Measurements from ENCODE around the gene KANSL2. TPM values are rescaled to one million over a fixed set of nuclear protein-coding genes. Genes with fewer than 3 reads are reported as not detected.
"Not testable (repeated sequence)": the region's sequence is repeated elsewhere in the genome, so short reads cannot be mapped to it uniquely, and the experiment has no call there.

KANSL2 gene, protein sequence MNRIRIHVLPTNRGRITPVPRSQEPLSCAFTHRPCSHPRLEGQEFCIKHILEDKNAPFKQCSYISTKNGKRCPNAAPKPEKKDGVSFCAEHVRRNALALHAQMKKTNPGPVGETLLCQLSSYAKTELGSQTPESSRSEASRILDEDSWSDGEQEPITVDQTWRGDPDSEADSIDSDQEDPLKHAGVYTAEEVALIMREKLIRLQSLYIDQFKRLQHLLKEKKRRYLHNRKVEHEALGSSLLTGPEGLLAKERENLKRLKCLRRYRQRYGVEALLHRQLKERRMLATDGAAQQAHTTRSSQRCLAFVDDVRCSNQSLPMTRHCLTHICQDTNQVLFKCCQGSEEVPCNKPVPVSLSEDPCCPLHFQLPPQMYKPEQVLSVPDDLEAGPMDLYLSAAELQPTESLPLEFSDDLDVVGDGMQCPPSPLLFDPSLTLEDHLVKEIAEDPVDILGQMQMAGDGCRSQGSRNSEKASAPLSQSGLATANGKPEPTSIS
- total RNA-seq, result 100 to 1,000 TPM in 1 of 4 donors, 10 to 100 TPM in 3; 34.1 to 431 (median 59.3) TPM

DNA sequence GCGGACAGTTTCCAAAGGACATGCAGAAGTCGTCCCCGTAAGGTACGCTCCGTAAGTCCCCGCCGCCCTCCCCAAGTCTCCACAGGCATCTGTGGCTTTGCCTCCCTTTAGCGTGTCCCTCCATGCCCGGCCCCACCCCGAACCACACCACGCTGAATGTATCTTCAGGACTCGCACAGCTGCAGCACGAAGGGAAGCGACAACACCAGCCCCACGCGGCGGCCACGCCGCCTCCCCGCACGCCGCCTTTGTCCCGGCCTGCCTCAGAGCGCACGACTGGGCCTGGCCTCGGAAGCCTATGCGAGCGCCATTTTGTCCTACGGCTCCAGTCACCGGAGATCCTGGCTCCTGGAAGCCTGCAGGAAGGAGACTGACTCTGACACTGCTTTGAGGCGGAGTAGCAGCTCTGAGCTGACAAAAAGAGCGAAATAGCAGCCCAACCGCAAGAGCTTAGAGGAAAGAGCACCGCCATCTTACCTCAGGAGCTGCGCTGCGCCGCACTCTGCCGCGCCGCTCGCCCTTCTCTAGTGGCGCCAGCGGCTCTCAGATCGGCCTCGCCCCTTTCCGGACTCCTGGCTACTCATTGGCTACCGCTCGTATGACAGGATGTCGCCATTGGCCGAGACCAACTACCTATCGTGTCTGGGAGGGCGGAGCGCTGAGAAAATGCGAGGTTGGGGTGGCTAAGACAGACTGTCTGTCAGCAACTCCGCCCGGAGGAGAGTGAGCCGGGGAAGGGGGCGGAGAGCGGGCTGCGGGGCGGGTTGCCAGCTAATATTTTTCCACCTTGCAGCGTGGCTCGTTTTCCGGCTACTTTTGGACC, at the start of gene KANSL2:
TSS of gene KANSL2 (minus strand) at position 529 of the 823 bp plus-strand sequence. CDS start 606 bp downstream, outside the sequence.
- intact Hi-C loops (cut with DNase I; ENCODE audit: low total_unique reads), result no loop called here
- Histone ChIP-seq H3K36me3 (no peaks in the 10 kb centered on the region), H3K27me3 (no peaks in the 10 kb centered on the region), H3K27ac (peak within 1 kb of the TSS; percentile 85 to 91), H3K4me1 (peaks cover 0 to 14% of the 10 kb centered on the region in 2 donors), H3K9me3 (no peaks in the 10 kb centered on the region), H3K4me3 (peak within 1 kb of the TSS; percentile 91 to 97)
- peak; percentile 97 to 98 for DNase-seq
- TF ChIP-seq POLR2A (IDR thresholded peaks at IDR 0.05), result peak; percentile 95 to 97
- TF ChIP-seq, protein P1, sequence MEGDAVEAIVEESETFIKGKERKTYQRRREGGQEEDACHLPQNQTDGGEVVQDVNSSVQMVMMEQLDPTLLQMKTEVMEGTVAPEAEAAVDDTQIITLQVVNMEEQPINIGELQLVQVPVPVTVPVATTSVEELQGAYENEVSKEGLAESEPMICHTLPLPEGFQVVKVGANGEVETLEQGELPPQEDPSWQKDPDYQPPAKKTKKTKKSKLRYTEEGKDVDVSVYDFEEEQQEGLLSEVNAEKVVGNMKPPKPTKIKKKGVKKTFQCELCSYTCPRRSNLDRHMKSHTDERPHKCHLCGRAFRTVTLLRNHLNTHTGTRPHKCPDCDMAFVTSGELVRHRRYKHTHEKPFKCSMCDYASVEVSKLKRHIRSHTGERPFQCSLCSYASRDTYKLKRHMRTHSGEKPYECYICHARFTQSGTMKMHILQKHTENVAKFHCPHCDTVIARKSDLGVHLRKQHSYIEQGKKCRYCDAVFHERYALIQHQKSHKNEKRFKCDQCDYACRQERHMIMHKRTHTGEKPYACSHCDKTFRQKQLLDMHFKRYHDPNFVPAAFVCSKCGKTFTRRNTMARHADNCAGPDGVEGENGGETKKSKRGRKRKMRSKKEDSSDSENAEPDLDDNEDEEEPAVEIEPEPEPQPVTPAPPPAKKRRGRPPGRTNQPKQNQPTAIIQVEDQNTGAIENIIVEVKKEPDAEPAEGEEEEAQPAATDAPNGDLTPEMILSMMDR (IDR thresholded peaks at IDR 0.05), result no peak

GRCh38 chr12:48728807-48729206, 46.8 kb upstream of the KANSL2 start:
- Histone ChIP-seq H3K27me3 (no peaks in the 10 kb centered on the region), H3K27ac (no peak overlapping the region), H3K4me1 (no peaks in the 10 kb centered on the region), H3K36me3 (no peaks in the 10 kb centered on the region), H3K9me3 (no peaks in the 10 kb centered on the region), H3K4me3 (no peak overlapping the region)
- no peak for DNase-seq
- TF ChIP-seq POLR2A (IDR thresholded peaks at IDR 0.05), result no peak
- TF ChIP-seq, protein P1 (IDR thresholded peaks at IDR 0.05), result no peak
- intact Hi-C loops (cut with DNase I; ENCODE audit: low total_unique reads), result no loop called here

DNA sequence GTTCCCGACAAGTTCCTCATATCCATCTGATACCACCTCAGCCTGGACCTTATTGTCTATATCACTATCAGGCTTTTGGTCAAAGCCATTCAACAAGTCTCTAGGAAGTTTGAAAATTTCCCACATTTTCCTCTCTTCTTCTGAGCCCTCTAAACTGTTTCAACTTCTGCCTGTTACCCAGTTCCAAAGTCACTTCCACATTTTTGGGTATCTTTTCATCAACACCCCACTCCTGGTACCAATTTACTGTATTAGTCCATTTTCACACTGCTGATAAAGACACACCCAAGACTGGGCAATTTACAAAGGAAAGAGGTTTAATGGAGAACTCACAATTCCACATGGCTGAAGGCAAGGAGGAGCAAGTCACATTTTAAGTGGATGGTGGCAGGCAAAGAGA, 38.7 kb upstream of the KANSL2 start:
- H3K4me1 ChIP-seq; H3K9me3 ChIP-seq; H3K4me3 ChIP-seq; H3K27me3 ChIP-seq; intact Hi-C loops (cut with DNase I; ENCODE audit: low total_unique reads); DNase-seq; H3K27ac ChIP-seq; H3K36me3 ChIP-seq: not testable (repeated sequence)

- H3K27me3 ChIP-seq; H3K4me1 ChIP-seq; H3K36me3 ChIP-seq; H3K9me3 ChIP-seq; DNase-seq; H3K27ac ChIP-seq; intact Hi-C loops (cut with DNase I; ENCODE audit: low total_unique reads); H3K4me3 ChIP-seq: not testable (repeated sequence)
These were observed 38.1 kb upstream of the KANSL2 start for GRCh38 chr12:48720171-48720570.

- H3K36me3 ChIP-seq; DNase-seq; H3K9me3 ChIP-seq; H3K27me3 ChIP-seq; H3K27ac ChIP-seq; H3K4me3 ChIP-seq; intact Hi-C loops (cut with DNase I; ENCODE audit: low total_unique reads): not testable (repeated sequence)
- peaks cover 6 to 12% of the 10 kb centered on the region in 2 donors for H3K4me1 ChIP-seq
These were observed 37.0 kb upstream of the KANSL2 start for GRCh38 chr12:48719002-48719401.

DNA sequence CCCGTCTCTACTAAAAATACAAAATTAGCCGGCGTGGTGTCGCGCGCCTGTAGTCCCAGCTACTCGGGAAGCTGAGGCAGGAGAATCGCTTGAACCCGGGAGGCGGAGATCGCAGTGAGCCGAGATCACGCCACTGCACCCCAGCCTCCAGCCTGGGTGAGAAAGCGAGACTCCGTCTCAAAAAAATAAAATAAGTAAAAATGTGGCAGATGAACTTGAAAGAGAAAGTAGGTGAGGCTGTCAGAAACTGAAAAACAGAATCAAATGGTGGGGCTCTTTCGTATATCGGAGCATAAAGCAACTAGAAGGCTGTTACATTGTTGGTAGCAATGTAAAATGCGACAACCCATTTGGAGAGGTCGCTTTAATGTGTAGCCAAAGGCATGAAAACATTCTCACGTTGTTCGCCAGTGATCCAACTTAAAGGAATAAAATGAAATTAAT, 35.2 kb upstream of the KANSL2 start:
- TF ChIP-seq, protein P1 (IDR thresholded peaks at IDR 0.05), result peak in 1 of 4 experiments; percentile 1
- no peak for TF ChIP-seq POLR2A (IDR thresholded peaks at IDR 0.05)
- peak overlapping the region; percentile 91 to 94 for H3K27ac ChIP-seq
- H3K4me3 ChIP-seq, result peak overlapping the region; percentile 69 to 70
- peaks cover 6 to 12% of the 10 kb centered on the region in 2 donors for H3K4me1 ChIP-seq
- intact Hi-C loops (cut with DNase I; ENCODE audit: low total_unique reads), result no loop called here
- no peak for DNase-seq
- no peaks in the 10 kb centered on the region for H3K9me3 ChIP-seq
- no peaks in the 10 kb centered on the region for H3K36me3 ChIP-seq
- no peaks in the 10 kb centered on the region for H3K27me3 ChIP-seq
